HG03565 (cell line): ENCODE results near the gene HDAC8.
"Not testable (repeated sequence)": the region's sequence is repeated elsewhere in the genome, so short reads cannot be mapped to it uniquely, and the experiment has no call there.

Source experiments
- ATAC-seq: cut with Tn5 transposase; IDR thresholded peaks from one replicate; pipeline ENCODE4 v1.9.1; 2021; ENCODE audit warnings: mild to moderate bottlenecking, moderate library complexity; ENCODE audit not compliant: unreplicated experiment

HDAC8 gene

DNA sequence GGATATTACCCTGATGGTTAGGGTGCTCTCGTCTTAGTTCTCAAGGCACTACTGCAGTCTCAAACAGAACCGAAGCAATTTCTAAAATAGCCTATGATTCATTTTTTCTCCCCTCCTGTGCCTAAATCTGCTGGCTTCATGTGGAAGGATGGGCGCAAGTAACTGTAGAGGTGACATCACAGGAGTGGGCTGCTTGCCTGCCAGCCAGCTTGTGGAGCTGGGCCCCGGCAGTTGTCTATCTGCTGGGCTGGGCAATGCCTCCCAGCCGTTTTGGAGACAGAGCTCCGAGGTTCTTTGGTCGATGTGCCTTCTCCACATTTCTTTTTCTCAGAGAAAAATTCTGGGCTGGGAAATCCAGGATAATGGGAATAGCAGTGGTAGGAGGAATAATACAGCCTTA, 232.6 kb downstream of the HDAC8 start:
- ATAC-seq = no peak

- no peak for ATAC-seq
Measured at GRCh38 chrX:72330131-72330530, 242.5 kb downstream of the HDAC8 start.

DNA sequence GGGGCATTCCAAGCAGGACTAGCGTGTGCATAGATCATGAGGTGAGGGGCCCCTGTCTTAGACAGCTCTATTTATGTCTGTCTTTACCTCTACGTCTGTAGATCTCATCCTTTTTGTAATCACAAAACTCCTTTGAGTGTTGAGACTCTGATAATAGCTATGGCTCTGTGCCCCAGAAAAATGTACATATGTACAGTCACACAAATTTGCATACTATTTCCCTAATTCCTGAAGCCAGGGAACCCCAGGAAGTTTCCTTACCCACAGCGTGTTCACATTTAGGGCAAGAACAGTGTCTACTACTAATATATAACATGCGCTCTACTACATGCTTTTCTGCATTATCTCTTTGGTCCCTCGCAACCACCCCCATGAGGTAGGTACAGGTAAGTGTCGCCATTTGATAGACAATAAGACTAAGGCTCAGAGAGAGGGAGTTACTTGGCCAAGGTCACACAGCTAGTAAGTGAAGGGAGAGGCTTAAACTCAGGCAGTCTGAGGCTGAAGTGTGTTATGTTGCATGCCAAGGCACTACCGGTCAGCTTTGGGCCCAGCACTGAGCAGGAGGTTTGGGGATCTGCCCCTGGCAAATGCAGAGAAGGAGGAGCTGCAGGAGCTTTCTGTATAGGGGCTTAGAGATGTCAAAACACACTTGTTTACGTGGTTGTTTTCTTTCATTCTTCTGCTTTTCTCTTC, 245.9 kb downstream of the HDAC8 start:
- no peak for ATAC-seq

DNA sequence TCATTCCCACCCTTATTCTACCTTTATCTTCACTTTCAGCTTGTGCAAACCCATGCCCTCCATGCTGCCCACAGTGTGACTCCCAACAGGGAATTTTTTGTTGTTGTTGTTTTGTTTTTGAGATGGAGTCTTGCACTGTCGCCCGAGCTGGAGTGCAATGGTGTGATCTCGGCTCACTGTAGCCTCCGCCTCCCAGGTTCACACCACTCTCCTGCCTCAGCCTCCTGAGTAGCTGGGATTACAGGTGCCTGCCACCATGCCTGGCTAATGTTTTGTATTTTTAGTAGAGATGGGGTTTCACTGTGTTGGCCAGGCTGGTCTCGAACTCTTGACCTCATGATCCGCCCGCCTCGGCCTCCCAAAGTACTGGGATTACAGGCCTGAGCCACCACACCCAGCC, 253.0 kb downstream of the HDAC8 start:
- not testable (repeated sequence) for ATAC-seq

- no peak for ATAC-seq
Measured at GRCh38 chrX:72317139-72317538, 255.5 kb downstream of the HDAC8 start.

DNA sequence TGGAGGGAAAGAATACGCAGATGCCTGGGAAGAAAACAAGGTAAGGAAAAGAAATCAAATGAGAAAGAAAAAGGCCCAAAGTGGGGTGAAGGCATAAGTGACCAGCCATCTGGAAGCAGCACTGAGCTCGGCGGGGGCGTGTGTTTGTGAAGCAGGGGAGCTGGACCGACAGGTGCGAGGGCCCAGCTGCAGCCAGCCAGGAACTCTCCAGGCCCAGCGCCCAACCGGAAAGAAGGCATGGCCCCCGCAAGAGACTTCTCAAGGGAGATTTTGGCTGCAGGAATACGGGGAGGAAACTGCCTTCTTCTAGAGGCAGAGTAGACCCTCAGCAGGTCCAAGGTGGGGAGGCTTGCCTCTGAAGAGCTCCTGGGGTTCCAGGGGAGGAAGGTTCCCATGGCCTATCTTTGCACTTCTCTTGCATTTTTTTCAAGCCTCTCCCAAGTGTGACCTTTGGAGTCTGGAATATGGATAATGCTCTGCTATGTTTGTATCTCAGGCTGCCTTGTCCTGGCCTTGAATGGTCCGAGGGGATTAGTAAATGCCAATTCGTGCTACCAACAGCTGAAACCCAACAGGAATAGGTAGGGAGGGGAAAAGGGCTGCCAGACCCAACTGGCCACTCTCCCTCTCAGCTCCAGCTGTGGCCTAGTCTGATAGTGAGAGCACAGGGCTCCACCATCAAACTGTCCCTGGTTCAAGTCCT, 256.1 kb downstream of the HDAC8 start:
- ATAC-seq = no peak

DNA sequence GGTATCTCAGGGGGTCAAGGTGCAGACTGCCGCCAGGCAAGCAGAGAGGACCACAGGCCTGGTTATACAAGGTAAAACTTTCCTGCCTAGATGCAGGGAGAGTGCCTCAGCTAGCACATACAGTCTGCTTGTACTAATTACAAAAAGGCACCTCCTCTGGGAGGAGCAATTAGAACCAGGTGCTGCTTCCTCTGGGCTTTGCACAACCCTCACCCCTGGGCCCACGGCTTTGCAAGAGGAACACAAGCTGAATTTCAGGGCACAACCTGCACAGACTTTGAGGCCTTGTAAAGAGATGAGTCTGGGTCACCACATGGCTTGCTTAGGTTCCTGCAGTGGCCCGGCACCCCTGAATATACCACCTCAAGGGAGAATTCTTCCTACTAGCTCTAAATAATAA, 257.8 kb downstream of the HDAC8 start:
- no peak for ATAC-seq

DNA sequence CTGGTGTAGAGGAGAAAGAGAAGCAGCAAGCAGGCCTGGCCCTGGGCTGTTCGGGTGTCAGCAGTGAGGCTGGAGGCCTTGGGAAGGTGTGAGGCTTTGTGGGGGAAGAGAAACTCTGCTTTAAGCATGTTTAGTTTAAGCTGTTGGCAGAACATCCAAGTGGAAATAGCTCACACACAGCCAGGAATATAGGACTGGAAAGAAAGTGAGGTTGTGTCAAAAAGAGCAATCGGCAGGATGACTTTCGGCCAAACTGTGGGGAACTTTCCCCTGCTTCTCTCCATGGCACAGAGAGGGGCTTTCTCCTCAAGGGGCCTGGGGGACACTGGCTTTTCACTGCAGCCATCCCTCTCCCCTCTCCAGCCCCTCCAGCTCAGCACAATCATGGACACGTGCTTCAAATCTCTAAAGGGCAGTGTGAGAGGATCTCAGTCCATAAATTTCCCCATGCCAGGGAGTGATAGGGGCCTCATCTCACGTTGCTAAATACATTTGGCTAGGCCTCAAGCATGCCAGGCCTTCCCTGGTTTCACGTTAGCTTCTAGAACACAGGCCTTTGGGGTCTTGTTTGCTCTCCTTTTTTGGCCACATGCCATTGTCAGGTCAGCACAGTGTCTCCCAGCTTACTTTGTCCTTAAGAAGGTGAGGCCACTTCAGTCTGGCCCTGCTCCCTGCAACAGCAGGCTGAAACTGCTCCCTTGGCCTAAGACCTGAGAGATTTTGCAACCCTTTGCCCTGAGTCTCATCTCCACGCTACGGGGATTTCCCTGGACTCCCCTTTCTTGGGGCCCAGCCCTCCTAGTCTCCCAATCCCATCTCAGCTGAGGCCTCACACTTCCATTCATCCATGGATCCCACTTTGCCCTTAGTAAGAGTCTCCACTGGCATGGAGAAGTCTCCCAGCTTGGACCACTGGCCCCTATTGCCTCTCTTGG, 258.7 kb downstream of the HDAC8 start:
- no peak for ATAC-seq

DNA sequence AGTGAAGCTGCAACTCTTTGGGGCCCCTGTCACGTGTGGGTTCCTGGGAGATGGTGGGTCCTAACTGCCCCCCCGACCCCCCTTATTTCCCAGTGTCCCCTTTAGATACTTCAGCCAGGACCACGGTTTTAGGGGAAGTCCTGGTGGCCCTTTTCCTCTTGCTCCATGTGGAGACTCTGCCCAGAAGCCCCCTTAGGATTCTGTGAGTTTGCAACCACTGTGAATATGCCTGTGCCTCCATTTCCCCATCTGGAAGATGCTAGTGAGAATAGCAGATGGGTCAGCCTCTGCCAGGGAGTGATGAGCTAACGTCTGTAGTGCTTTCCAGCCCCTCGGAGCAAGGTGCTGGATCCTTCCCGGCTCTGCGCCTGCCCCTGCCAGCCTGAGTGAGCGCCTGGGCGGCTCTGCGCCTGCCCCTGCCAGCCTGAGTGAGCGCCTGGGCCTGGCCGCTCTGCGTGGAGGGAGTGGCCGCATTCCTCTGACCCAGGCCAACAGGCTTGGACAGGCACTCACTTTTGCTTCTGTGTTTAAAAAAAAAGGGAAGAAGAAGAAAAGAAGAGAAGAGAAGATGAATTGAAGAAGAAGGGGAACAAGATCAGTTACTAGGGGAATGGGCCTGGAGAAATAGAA, 260.2 kb downstream of the HDAC8 start:
- no peak for ATAC-seq

GRCh38 chrX:72309297-72310071, 263.2 kb downstream of the HDAC8 start:
- ATAC-seq = no peak

GRCh38 chrX:72308566-72309296, 263.9 kb downstream of the HDAC8 start:
- no peak for ATAC-seq

GRCh38 chrX:72308209-72308565, 264.5 kb downstream of the HDAC8 start:
- no peak for ATAC-seq

GRCh38 chrX:72307646-72308051, 265.0 kb downstream of the HDAC8 start:
- ATAC-seq = no peak

- peak; percentile 50 for ATAC-seq
Measured at GRCh38 chrX:72306851-72307645, 265.6 kb downstream of the HDAC8 start.

- no peak for ATAC-seq
Measured at GRCh38 chrX:72306085-72306801, 266.4 kb downstream of the HDAC8 start.

- no peak for ATAC-seq
Measured at GRCh38 chrX:72305286-72306084, 267.2 kb downstream of the HDAC8 start, which contains the start of gene CITED1. TSS of gene CITED1 (minus strand) at chrX:72305914. CDS start at chrX:72302869, 3,045 bp downstream.

DNA sequence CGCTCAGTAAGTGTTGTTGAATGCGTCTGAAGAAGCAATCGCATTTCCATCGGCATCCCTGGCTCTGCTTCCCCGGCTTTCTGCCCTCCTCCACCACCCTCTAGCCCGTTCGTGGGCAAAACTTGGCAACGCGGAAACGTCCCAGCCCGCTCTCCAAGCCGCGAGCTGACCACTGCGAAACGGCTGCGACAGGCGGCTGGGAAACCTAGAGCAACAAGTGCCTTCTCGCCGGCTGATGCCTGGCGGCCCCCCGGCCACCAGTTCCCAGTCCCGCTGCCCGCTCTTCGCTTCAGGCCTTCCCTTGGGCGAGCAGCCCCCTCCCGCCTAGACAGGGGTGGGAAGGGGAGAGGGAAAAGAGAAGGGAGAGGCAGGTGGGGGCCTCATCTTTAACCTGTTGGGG, 267.8 kb downstream of the HDAC8 start:
- ATAC-seq = no peak
